Ecto neural progenitor cell (in vitro differentiated cells): ENCODE results near the gene DMRTC2.
"Not testable (repeated sequence)": the region's sequence is repeated elsewhere in the genome, so short reads cannot be mapped to it uniquely, and the experiment has no call there.

Source experiments
- DNase-seq: peaks from one replicate; pipeline ENCODE4 v3.0.0-alpha.2; 2018; ENCODE audit warnings: low spot score

The DMRTC2 gene

GRCh38 chr19:41871573-41872383 lies 26.9 kb downstream of the DMRTC2 start:
- DNase-seq, result no peak

GRCh38 chr19:41872384-41872774 lies 27.5 kb downstream of the DMRTC2 start:
- DNase-seq, result no peak

- DNase-seq, result peak; percentile 83
These were observed 28.2 kb downstream of the DMRTC2 start for GRCh38 chr19:41872775-41873647.

- DNase-seq, result not testable (repeated sequence)
These were observed 31.1 kb downstream of the DMRTC2 start for GRCh38 chr19:41875973-41876372.

- DNase-seq, result no peak
These were observed 32.3 kb downstream of the DMRTC2 start, which contains the start of gene CD79A for GRCh38 chr19:41876847-41877832. TSS of gene CD79A (plus strand) at chr19:41877279. CDS start at chr19:41877305, 26 bp downstream.

GRCh38 chr19:41877916-41878905 lies 33.4 kb downstream of the DMRTC2 start:
- no peak for DNase-seq

GRCh38 chr19:41879080-41879479 lies 34.2 kb downstream of the DMRTC2 start:
- no peak for DNase-seq

- no peak for DNase-seq
These were observed 35.0 kb downstream of the DMRTC2 start for GRCh38 chr19:41879670-41880328.

GRCh38 chr19:41880329-41880708 lies 35.5 kb downstream of the DMRTC2 start:
- no peak for DNase-seq

GRCh38 chr19:41882568-41883462 lies 38.0 kb downstream of the DMRTC2 start, which contains the start of gene ARHGEF1:
TSS of gene ARHGEF1 (plus strand) at chr19:41883184. CDS start at chr19:41888083, 4,899 bp downstream.
- DNase-seq, result peak; percentile 66

GRCh38 chr19:41883463-41883820 lies 38.6 kb downstream of the DMRTC2 start:
- no peak for DNase-seq

- DNase-seq, result peak; percentile 94
These were observed 39.2 kb downstream of the DMRTC2 start for GRCh38 chr19:41883821-41884733.

- DNase-seq, result no peak
These were observed 42.2 kb downstream of the DMRTC2 start for GRCh38 chr19:41886761-41887710.

GRCh38 chr19:41887711-41888382 lies 43.0 kb downstream of the DMRTC2 start:
- no peak for DNase-seq

- no peak for DNase-seq
These were observed 44.1 kb downstream of the DMRTC2 start for GRCh38 chr19:41888926-41889325.

- no peak for DNase-seq
These were observed 45.1 kb downstream of the DMRTC2 start for GRCh38 chr19:41889896-41890295.
